Measurements from ENCODE around the gene CTNNBIP1.

The CTNNBIP1 gene

GRCh38 chr1:9823943-9824701 lies 85.9 kb downstream of the CTNNBIP1 start, which contains the start of gene CLSTN1:
CLSTN1 (minus strand) TSS chr1:9823965; CDS start chr1:9823733, 232 bp downstream.
- Histone ChIP-seq H3K27me3 (replicated peaks; ENCODE audit: control insufficient read depth, insufficient read depth, low read length, poor library complexity, severe bottlenecking) (no peaks in the 10 kb centered on the region), H3K4me1 (ENCODE audit: control insufficient read depth, insufficient read depth, low read length, poor library complexity, severe bottlenecking) (peaks cover 30% of the 10 kb centered on the region), H3K9me3 (ENCODE audit: control insufficient read depth, low read length) (no peaks in the 10 kb centered on the region), H3K36me3 (ENCODE audit: control insufficient read depth, insufficient read depth, low read length) (no peaks in the 10 kb centered on the region), H3K4me3 (ENCODE audit: insufficient read depth, low read depth, low read length, poor library complexity, severe bottlenecking) (peak within 1 kb of the TSS; percentile 96), H3K27ac (ENCODE audit: insufficient read depth, low read length, poor library complexity, severe bottlenecking) (peak within 1 kb of the TSS; percentile 64)
- DNase-seq: peak; percentile 79 to 82 (median 80)

- peak overlapping the region; percentile 96 for H3K4me3 ChIP-seq (ENCODE audit: insufficient read depth, low read depth, low read length, poor library complexity, severe bottlenecking)
- no peaks in the 10 kb centered on the region for H3K27me3 ChIP-seq (replicated peaks; ENCODE audit: control insufficient read depth, insufficient read depth, low read length, poor library complexity, severe bottlenecking)
- no peak for DNase-seq
- H3K36me3 ChIP-seq (ENCODE audit: control insufficient read depth, insufficient read depth, low read length): no peaks in the 10 kb centered on the region
- H3K27ac ChIP-seq (ENCODE audit: insufficient read depth, low read length, poor library complexity, severe bottlenecking): peak overlapping the region; percentile 64
- no peaks in the 10 kb centered on the region for H3K9me3 ChIP-seq (ENCODE audit: control insufficient read depth, low read length)
- H3K4me1 ChIP-seq (ENCODE audit: control insufficient read depth, insufficient read depth, low read length, poor library complexity, severe bottlenecking): peaks cover 30% of the 10 kb centered on the region
Measured at GRCh38 chr1:9823693-9823942, 86.5 kb downstream of the CTNNBIP1 start.

- DNase-seq: no peak
- H3K9me3 ChIP-seq (ENCODE audit: control insufficient read depth, low read length): no peaks in the 10 kb centered on the region
- H3K4me1 ChIP-seq (ENCODE audit: control insufficient read depth, insufficient read depth, low read length, poor library complexity, severe bottlenecking): peaks cover 30% of the 10 kb centered on the region
- no peaks in the 10 kb centered on the region for H3K27me3 ChIP-seq (replicated peaks; ENCODE audit: control insufficient read depth, insufficient read depth, low read length, poor library complexity, severe bottlenecking)
- H3K4me3 ChIP-seq (ENCODE audit: insufficient read depth, low read depth, low read length, poor library complexity, severe bottlenecking): peak overlapping the region; percentile 96
- H3K36me3 ChIP-seq (ENCODE audit: control insufficient read depth, insufficient read depth, low read length): no peaks in the 10 kb centered on the region
- H3K27ac ChIP-seq (ENCODE audit: insufficient read depth, low read length, poor library complexity, severe bottlenecking): peak overlapping the region; percentile 64
Measured at GRCh38 chr1:9822897-9823692, 87.0 kb downstream of the CTNNBIP1 start.

GRCh38 chr1:9822490-9822889 lies 87.6 kb downstream of the CTNNBIP1 start:
- H3K36me3 ChIP-seq (ENCODE audit: control insufficient read depth, insufficient read depth, low read length): no peaks in the 10 kb centered on the region
- H3K4me3 ChIP-seq (ENCODE audit: insufficient read depth, low read depth, low read length, poor library complexity, severe bottlenecking): peak overlapping the region; percentile 96
- DNase-seq: no peak
- no peak overlapping the region for H3K27ac ChIP-seq (ENCODE audit: insufficient read depth, low read length, poor library complexity, severe bottlenecking)
- H3K9me3 ChIP-seq (ENCODE audit: control insufficient read depth, low read length): no peaks in the 10 kb centered on the region
- no peaks in the 10 kb centered on the region for H3K27me3 ChIP-seq (replicated peaks; ENCODE audit: control insufficient read depth, insufficient read depth, low read length, poor library complexity, severe bottlenecking)
- peaks cover 30% of the 10 kb centered on the region for H3K4me1 ChIP-seq (ENCODE audit: control insufficient read depth, insufficient read depth, low read length, poor library complexity, severe bottlenecking)

GRCh38 chr1:9821710-9822109 lies 88.4 kb downstream of the CTNNBIP1 start:
- H3K27ac ChIP-seq (ENCODE audit: insufficient read depth, low read length, poor library complexity, severe bottlenecking): no peak overlapping the region
- no peak overlapping the region for H3K4me3 ChIP-seq (ENCODE audit: insufficient read depth, low read depth, low read length, poor library complexity, severe bottlenecking)
- no peaks in the 10 kb centered on the region for H3K9me3 ChIP-seq (ENCODE audit: control insufficient read depth, low read length)
- no peak for DNase-seq
- H3K27me3 ChIP-seq (replicated peaks; ENCODE audit: control insufficient read depth, insufficient read depth, low read length, poor library complexity, severe bottlenecking): no peaks in the 10 kb centered on the region
- no peaks in the 10 kb centered on the region for H3K36me3 ChIP-seq (ENCODE audit: control insufficient read depth, insufficient read depth, low read length)
- peaks cover 30% of the 10 kb centered on the region for H3K4me1 ChIP-seq (ENCODE audit: control insufficient read depth, insufficient read depth, low read length, poor library complexity, severe bottlenecking)

GRCh38 chr1:9820521-9820920 lies 89.5 kb downstream of the CTNNBIP1 start:
- no peaks in the 10 kb centered on the region for H3K36me3 ChIP-seq (ENCODE audit: control insufficient read depth, insufficient read depth, low read length)
- H3K4me3 ChIP-seq (ENCODE audit: insufficient read depth, low read depth, low read length, poor library complexity, severe bottlenecking): no peak overlapping the region
- H3K27me3 ChIP-seq (replicated peaks; ENCODE audit: control insufficient read depth, insufficient read depth, low read length, poor library complexity, severe bottlenecking): no peaks in the 10 kb centered on the region
- DNase-seq: no peak
- H3K9me3 ChIP-seq (ENCODE audit: control insufficient read depth, low read length): no peaks in the 10 kb centered on the region
- no peak overlapping the region for H3K27ac ChIP-seq (ENCODE audit: insufficient read depth, low read length, poor library complexity, severe bottlenecking)
- H3K4me1 ChIP-seq (ENCODE audit: control insufficient read depth, insufficient read depth, low read length, poor library complexity, severe bottlenecking): peaks cover 27% of the 10 kb centered on the region

- no peak for DNase-seq
- no peaks in the 10 kb centered on the region for H3K36me3 ChIP-seq (ENCODE audit: control insufficient read depth, insufficient read depth, low read length)
- peaks cover 11% of the 10 kb centered on the region for H3K4me1 ChIP-seq (ENCODE audit: control insufficient read depth, insufficient read depth, low read length, poor library complexity, severe bottlenecking)
- no peaks in the 10 kb centered on the region for H3K9me3 ChIP-seq (ENCODE audit: control insufficient read depth, low read length)
- H3K27ac ChIP-seq (ENCODE audit: insufficient read depth, low read length, poor library complexity, severe bottlenecking): no peak overlapping the region
- no peaks in the 10 kb centered on the region for H3K27me3 ChIP-seq (replicated peaks; ENCODE audit: control insufficient read depth, insufficient read depth, low read length, poor library complexity, severe bottlenecking)
- H3K4me3 ChIP-seq (ENCODE audit: insufficient read depth, low read depth, low read length, poor library complexity, severe bottlenecking): no peak overlapping the region
Measured at GRCh38 chr1:9817734-9818133, 92.3 kb downstream of the CTNNBIP1 start.

- Histone ChIP-seq H3K27me3 (replicated peaks; ENCODE audit: control insufficient read depth, insufficient read depth, low read length, poor library complexity, severe bottlenecking) (no peaks in the 10 kb centered on the region), H3K27ac (ENCODE audit: insufficient read depth, low read length, poor library complexity, severe bottlenecking) (no peak overlapping the region), H3K9me3 (ENCODE audit: control insufficient read depth, low read length) (no peaks in the 10 kb centered on the region), H3K36me3 (ENCODE audit: control insufficient read depth, insufficient read depth, low read length) (no peaks in the 10 kb centered on the region), H3K4me1 (ENCODE audit: control insufficient read depth, insufficient read depth, low read length, poor library complexity, severe bottlenecking) (no peaks in the 10 kb centered on the region), H3K4me3 (ENCODE audit: insufficient read depth, low read depth, low read length, poor library complexity, severe bottlenecking) (no peak overlapping the region)
- DNase-seq: no peak
Measured at GRCh38 chr1:9816199-9816598, 93.9 kb downstream of the CTNNBIP1 start.

- Histone ChIP-seq H3K36me3 (ENCODE audit: control insufficient read depth, insufficient read depth, low read length) (no peaks in the 10 kb centered on the region), H3K4me1 (ENCODE audit: control insufficient read depth, insufficient read depth, low read length, poor library complexity, severe bottlenecking) (no peaks in the 10 kb centered on the region), H3K27ac (ENCODE audit: insufficient read depth, low read length, poor library complexity, severe bottlenecking) (no peak overlapping the region), H3K27me3 (replicated peaks; ENCODE audit: control insufficient read depth, insufficient read depth, low read length, poor library complexity, severe bottlenecking) (no peaks in the 10 kb centered on the region), H3K4me3 (ENCODE audit: insufficient read depth, low read depth, low read length, poor library complexity, severe bottlenecking) (no peak overlapping the region), H3K9me3 (ENCODE audit: control insufficient read depth, low read length) (no peaks in the 10 kb centered on the region)
- DNase-seq: no peak
Measured at GRCh38 chr1:9815150-9815549, 94.9 kb downstream of the CTNNBIP1 start.

GRCh38 chr1:9814619-9815018 lies 95.5 kb downstream of the CTNNBIP1 start:
- Histone ChIP-seq H3K27me3 (replicated peaks; ENCODE audit: control insufficient read depth, insufficient read depth, low read length, poor library complexity, severe bottlenecking) (no peaks in the 10 kb centered on the region), H3K4me1 (ENCODE audit: control insufficient read depth, insufficient read depth, low read length, poor library complexity, severe bottlenecking) (no peaks in the 10 kb centered on the region), H3K36me3 (ENCODE audit: control insufficient read depth, insufficient read depth, low read length) (no peaks in the 10 kb centered on the region), H3K27ac (ENCODE audit: insufficient read depth, low read length, poor library complexity, severe bottlenecking) (no peak overlapping the region), H3K4me3 (ENCODE audit: insufficient read depth, low read depth, low read length, poor library complexity, severe bottlenecking) (no peak overlapping the region), H3K9me3 (ENCODE audit: control insufficient read depth, low read length) (no peaks in the 10 kb centered on the region)
- DNase-seq: no peak
